Fibroblast of pulmonary artery (primary cell): ENCODE results near the gene LSP1.
"Not testable (repeated sequence)": the region's sequence is repeated elsewhere in the genome, so short reads cannot be mapped to it uniquely, and the experiment has no call there.

Source experiments
- DNase-seq: peaks from one replicate; pipeline ENCODE4 v3.0.0-alpha.2; 2010; ENCODE audit warnings: low read depth
- H3K4me3 ChIP-seq: replicated peaks from 2 replicates; pipeline ENCODE4 v1.5.1; 2011; ENCODE audit warnings: low read depth, mild to moderate bottlenecking, control low read depth, low read length, moderate library complexity
- CTCF ChIP-seq: IDR thresholded peaks from 2 replicates; pipeline ENCODE4 v1.5.1; 2011; ENCODE audit warnings: mild to moderate bottlenecking, control low read depth, low read length, inconsistent platforms; ENCODE audit errors: missing control alignments

Gene LSP1

GRCh38 chr11:1812801-1813200 is 40.1 kb upstream of the LSP1 start:
- no peak for TF ChIP-seq CTCF
- DNase-seq: no peak
- no peak overlapping the region for H3K4me3 ChIP-seq

DNA sequence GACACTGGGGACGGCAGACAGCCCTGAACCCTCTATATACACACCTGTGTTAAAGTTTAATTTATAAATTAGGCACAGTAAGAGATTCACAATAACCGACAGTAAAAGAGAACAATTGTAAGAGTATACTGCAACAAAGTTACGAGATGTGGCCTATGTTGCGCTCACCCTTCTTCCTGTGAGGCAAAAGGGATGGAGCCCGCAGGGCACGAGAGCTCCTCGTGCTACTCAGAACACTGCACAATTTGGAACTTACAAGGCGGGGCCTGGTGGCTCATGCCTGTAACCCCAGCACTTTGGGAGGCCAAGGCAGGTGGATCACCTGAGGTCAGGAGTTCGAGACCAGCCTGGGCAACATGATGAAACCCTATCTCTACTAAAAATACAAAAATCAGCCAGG is 39.5 kb upstream of the LSP1 start:
- not testable (repeated sequence) for DNase-seq, H3K4me3 ChIP-seq

- DNase-seq: no peak
- no peak overlapping the region for H3K4me3 ChIP-seq
- TF ChIP-seq CTCF: no peak
Measured at GRCh38 chr11:1814691-1815090, 38.2 kb upstream of the LSP1 start.

DNA sequence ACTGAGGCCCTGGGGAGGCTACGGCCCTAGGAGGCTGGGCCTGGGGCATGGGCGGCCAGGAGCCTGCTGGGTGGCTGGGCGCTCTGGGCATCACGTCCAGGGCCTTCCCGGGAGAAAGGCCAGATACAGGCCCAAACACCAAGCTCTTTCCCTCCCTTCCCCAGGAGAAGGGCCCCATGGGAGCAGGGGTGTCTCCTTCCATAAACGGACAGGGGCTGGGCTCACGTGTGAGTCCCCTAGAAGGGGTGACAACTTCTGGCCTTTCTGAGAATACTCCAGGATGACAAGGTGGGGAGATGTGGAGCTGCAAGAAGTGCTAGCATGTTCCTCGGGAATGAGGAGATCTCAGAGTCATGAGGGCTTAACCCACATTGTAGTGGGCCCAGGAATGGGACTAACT is 37.6 kb upstream of the LSP1 start:
- H3K4me3 ChIP-seq: no peak overlapping the region
- no peak for TF ChIP-seq CTCF
- no peak for DNase-seq

DNA sequence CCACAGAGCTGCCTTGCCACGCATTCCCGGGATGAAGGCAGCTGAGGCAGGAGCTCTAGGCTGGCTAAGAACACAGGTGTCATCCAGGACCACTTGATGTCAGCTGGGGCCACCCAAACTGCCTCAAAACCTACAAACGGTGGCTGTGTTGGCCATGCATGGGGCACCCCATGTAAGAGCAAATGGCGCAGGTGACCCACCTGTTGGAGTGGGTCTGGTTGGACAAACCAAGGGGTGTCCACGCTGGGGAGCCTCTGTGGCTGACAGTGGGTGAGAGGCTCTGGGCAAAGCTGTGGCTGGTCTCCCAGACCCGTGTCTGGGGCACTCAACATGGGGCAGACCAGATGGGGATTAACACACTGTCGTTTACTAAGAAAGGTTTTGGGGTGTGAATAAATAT is 37.1 kb upstream of the LSP1 start:
- no peak for TF ChIP-seq CTCF
- no peak overlapping the region for H3K4me3 ChIP-seq
- no peak for DNase-seq

GRCh38 chr11:1817000-1817399 is 35.9 kb upstream of the LSP1 start:
- no peak for TF ChIP-seq CTCF
- no peak overlapping the region for H3K4me3 ChIP-seq
- no peak for DNase-seq

GRCh38 chr11:1817511-1817910 is 35.4 kb upstream of the LSP1 start:
- H3K4me3 ChIP-seq: no peak overlapping the region
- no peak for DNase-seq
- TF ChIP-seq CTCF: no peak

DNA sequence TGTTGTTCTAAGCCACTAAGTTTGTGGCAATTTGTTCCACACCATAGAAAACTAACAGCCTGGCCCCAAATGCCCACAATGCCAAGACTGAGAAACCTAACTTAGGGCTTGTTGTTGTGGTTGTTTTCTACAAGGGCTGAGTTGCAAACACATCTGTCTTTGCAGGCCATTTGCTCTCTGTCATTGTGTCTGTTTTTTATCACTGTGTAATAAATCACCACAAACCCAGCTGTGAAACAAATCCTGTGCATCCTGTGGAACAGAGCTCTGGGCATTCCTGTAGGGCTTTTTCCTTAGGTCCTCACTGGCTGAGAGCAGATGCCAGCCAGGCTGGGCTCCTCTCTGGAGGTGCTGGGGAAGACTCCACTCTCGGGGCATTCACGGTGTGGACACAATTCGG is 33.8 kb upstream of the LSP1 start:
- no peak overlapping the region for H3K4me3 ChIP-seq
- no peak for TF ChIP-seq CTCF
- DNase-seq: no peak
